ENCODE data around the gene POLR1G.
A peak's percentile ranks its signal among the peaks of the same experiment; 100 is the strongest.

The POLR1G gene

DNA sequence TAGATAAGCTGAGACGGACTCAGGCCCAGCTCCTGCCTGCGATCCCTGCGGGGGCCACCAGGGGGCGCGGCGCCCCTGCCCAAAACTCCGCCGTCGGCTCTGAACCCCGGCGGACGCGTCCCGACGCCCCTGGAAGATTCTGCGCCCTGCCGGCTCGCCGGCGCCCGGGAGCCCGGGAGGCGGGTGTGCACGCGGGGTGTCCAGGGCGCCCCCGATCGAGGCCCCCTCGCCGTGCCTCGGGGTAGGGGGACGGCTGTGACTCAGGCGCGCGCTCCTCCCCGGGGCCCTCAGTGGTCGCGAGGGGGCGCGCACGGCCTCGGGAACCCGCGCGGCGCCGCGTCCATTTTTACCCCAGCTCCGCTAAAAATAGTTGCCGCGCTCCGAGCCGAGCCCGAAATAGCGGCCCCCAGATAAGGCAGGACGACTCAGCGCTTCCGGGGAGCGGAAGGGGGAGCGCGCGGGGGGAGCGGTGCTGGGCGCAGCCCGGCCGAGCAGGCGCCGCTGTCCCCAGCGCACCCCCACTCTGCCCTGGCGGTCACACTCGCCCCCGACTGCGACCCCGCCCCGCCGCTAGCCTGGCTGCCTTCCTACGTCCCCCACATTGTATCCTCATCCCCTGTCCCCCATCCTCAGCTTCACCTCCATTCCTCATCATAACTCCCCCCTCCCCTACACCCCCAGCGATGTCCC lies 33.3 kb downstream of the POLR1G start:
- no peaks in the 10 kb centered on the region for H3K79me2 ChIP-seq (ENCODE audit: control insufficient read depth, insufficient read depth, low read length, unreplicated experiment)
- no peaks in the 10 kb centered on the region for H3K27me3 ChIP-seq (ENCODE audit: insufficient read depth, low read length)
- H3K27ac ChIP-seq (ENCODE audit: low read depth, low read length): peak overlapping the region; percentile 65
- peaks cover 19% of the 10 kb centered on the region for H3K4me1 ChIP-seq (ENCODE audit: control insufficient read depth, insufficient read depth, low read length, unreplicated experiment)
- peak overlapping the region; percentile 80 for H3K4me3 ChIP-seq (ENCODE audit: low read depth, low read length)
- H2AFZ ChIP-seq (ENCODE audit: low read length, unreplicated experiment): no peak overlapping the region
- no peaks in the 10 kb centered on the region for H3K36me3 ChIP-seq (ENCODE audit: insufficient read depth, low read length)

DNA sequence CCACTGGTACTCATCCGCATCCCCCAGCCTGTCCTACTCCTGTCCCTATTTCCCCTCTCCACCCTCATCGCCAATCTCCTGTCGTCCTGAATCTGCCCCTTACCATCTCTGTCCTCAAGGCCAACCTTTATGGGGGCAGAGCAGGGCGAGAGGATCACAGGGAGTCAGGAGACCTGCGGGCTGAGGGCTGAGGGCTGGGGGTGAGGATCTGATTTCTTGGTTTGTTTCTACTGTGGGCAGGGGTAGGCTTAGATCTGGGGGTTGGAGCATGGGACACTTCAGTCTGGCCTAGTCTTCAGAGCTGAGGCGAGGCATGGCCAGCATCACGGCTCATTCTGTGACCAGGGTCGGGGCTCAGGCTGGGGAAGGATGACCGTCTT lies 33.8 kb downstream of the POLR1G start:
- no peaks in the 10 kb centered on the region for H3K27me3 ChIP-seq (ENCODE audit: insufficient read depth, low read length)
- H3K4me3 ChIP-seq (ENCODE audit: low read depth, low read length): peak overlapping the region; percentile 80
- peaks cover 21% of the 10 kb centered on the region for H3K4me1 ChIP-seq (ENCODE audit: control insufficient read depth, insufficient read depth, low read length, unreplicated experiment)
- H3K27ac ChIP-seq (ENCODE audit: low read depth, low read length): peak overlapping the region; percentile 65
- H2AFZ ChIP-seq (ENCODE audit: low read length, unreplicated experiment): no peak overlapping the region
- H3K36me3 ChIP-seq (ENCODE audit: insufficient read depth, low read length): no peaks in the 10 kb centered on the region
- H3K79me2 ChIP-seq (ENCODE audit: control insufficient read depth, insufficient read depth, low read length, unreplicated experiment): no peaks in the 10 kb centered on the region

DNA sequence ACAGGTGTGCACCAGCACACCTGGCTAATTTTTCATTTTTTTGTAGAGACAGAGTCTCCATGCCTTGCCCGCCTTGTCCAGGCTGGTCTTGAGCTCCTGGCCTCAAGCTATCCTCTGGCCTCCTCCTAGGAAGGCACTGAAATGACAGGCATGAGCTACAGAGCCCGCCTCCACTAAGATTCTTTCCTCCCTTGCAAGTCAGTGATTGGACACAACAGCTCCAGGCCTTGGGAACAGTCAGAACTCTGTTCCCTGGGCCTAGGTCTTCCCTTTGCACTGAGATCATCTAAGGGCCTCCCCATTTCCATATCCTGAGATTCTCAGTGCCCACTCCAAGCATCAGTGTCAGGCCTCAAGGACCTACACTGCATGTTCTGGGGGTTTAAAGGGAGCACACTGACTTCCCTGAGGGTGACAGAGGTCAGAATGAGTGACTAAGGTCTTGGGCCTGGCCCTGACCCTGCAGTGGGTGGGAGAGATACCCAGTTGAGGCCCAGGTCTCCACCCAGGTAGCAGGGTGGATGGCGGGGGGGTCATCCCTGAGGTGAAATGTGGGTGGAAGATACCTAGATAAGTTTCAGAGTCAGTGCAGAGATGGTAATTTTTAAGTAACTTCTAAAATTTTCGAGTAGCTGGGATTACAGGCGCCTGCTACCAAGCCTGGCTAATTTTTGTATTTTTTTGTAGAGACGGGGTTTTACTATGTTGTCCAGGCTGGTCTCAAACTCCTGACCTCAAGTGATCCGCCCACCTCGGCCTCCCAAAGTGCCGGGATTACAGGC lies 34.6 kb downstream of the POLR1G start:
- H3K4me3 ChIP-seq (ENCODE audit: low read depth, low read length): no peak overlapping the region
- no peaks in the 10 kb centered on the region for H3K79me2 ChIP-seq (ENCODE audit: control insufficient read depth, insufficient read depth, low read length, unreplicated experiment)
- no peaks in the 10 kb centered on the region for H3K36me3 ChIP-seq (ENCODE audit: insufficient read depth, low read length)
- H3K27me3 ChIP-seq (ENCODE audit: insufficient read depth, low read length): no peaks in the 10 kb centered on the region
- H2AFZ ChIP-seq (ENCODE audit: low read length, unreplicated experiment): no peak overlapping the region
- H3K27ac ChIP-seq (ENCODE audit: low read depth, low read length): no peak overlapping the region
- H3K4me1 ChIP-seq (ENCODE audit: control insufficient read depth, insufficient read depth, low read length, unreplicated experiment): peaks cover 21% of the 10 kb centered on the region

DNA sequence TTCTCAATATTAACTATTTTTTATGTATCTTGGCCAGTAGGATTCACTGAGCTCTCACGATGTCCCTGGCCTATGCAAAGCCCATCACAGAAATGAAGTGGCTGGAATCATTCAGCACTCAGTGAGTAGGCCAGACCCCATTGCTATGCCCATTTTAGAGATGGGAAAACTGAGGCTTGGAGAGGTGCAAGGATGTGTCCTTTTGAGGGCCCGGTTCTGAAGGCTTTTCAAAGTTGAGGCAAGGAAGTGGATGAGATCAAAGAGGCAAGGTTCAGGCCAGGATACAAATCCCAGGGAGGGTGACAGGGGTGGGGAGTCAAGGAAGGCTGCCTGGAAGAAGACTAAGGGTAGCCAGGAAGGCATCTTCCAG lies 35.9 kb downstream of the POLR1G start:
- Histone ChIP-seq H2AFZ (ENCODE audit: low read length, unreplicated experiment) (no peak overlapping the region), H3K4me3 (ENCODE audit: low read depth, low read length) (no peak overlapping the region), H3K27ac (ENCODE audit: low read depth, low read length) (peak overlapping the region; percentile 98)

DNA sequence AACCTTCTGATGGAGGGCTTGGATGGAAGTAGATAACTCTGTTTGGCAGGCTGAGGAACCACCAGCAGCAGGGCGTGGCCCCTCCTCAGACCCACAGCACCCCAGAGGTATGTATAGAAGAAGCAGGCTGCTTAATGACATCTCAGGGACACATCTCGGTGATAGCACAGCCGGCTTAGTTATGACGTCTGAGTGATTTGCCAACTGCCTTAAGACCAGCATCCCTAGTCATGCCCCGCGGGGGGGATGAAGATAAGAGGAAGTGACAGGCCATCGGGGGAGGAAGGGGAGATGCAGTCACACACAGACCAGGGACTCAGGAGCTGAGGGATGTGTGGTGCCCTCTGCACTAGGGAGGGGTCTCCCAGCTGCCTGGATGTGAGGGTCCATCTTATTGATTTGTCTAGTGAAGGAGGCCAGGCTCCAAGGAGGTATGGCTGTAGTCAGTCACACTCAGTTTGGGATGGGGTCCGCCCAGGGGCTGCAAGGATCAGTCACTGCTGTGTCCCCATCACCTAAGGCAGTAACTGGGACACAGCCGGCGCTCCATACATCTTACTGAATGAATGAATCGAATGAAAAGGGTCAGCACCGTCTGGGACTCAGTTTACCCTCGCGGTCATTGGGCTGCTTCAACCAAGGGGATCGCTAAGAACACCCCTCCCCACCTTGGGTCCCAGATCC lies 36.5 kb downstream of the POLR1G start:
- Histone ChIP-seq H3K27me3 (ENCODE audit: insufficient read depth, low read length) (no peaks in the 10 kb centered on the region), H3K4me1 (ENCODE audit: control insufficient read depth, insufficient read depth, low read length, unreplicated experiment) (peaks cover 21% of the 10 kb centered on the region), H2AFZ (ENCODE audit: low read length, unreplicated experiment) (no peak overlapping the region), H3K79me2 (ENCODE audit: control insufficient read depth, insufficient read depth, low read length, unreplicated experiment) (no peaks in the 10 kb centered on the region), H3K27ac (ENCODE audit: low read depth, low read length) (peak overlapping the region; percentile 98), H3K4me3 (ENCODE audit: low read depth, low read length) (peak overlapping the region; percentile 61), H3K36me3 (ENCODE audit: insufficient read depth, low read length) (no peaks in the 10 kb centered on the region)

More for the DNA sequence above, 35.9 kb downstream of the POLR1G start:
- Histone ChIP-seq H3K36me3 (ENCODE audit: insufficient read depth, low read length) (no peaks in the 10 kb centered on the region), H3K4me1 (ENCODE audit: control insufficient read depth, insufficient read depth, low read length, unreplicated experiment) (peaks cover 21% of the 10 kb centered on the region), H3K27me3 (ENCODE audit: insufficient read depth, low read length) (no peaks in the 10 kb centered on the region), H3K79me2 (ENCODE audit: control insufficient read depth, insufficient read depth, low read length, unreplicated experiment) (no peaks in the 10 kb centered on the region)

DNA sequence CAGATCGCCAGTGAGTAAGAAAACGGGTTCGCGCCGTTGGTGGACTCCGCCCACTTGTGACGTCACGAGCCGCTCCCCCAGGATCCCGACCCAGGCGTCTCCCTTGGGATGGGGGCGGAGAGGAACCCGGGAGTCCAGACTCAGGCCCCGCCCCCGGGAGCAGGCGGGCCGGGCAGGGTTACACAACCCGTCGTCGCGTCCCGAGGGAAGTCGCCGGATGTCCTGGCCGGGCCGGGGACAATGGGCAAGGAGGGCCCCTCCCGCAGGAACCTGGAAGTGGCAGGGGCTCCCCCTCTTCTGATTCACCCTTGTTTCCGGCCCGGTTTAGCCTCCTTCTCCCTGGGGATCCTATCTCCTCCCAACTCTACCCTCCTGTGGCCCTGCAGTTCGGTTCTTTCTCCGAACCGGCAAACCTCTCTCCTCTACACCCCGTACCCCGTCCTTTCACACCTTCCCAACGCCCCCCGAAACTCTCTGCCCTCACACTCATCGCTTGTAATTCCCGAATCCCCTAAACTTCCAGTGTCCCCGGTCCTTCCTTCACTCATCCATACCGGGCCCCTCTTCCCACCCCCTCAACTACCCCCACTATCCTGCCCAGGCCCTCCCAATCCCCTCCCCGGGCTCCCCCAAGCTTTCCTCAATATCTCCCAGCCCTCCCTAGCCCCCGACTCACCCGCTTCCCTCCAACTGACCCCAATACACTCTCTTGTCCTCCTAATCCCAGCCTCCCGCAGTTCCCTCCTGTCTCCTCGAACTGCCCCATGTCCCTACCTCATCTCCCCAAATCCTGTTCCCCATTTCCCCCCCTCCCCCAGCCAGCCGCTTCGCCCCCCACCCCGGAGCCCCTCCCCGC lies 37.2 kb downstream of the POLR1G start:
- Histone ChIP-seq H3K79me2 (ENCODE audit: control insufficient read depth, insufficient read depth, low read length, unreplicated experiment) (no peaks in the 10 kb centered on the region), H3K27ac (ENCODE audit: low read depth, low read length) (peak overlapping the region; percentile 98), H2AFZ (ENCODE audit: low read length, unreplicated experiment) (no peak overlapping the region), H3K27me3 (ENCODE audit: insufficient read depth, low read length) (no peaks in the 10 kb centered on the region), H3K4me1 (ENCODE audit: control insufficient read depth, insufficient read depth, low read length, unreplicated experiment) (peaks cover 22% of the 10 kb centered on the region), H3K4me3 (ENCODE audit: low read depth, low read length) (peak overlapping the region; percentile 72), H3K36me3 (ENCODE audit: insufficient read depth, low read length) (no peaks in the 10 kb centered on the region)

DNA sequence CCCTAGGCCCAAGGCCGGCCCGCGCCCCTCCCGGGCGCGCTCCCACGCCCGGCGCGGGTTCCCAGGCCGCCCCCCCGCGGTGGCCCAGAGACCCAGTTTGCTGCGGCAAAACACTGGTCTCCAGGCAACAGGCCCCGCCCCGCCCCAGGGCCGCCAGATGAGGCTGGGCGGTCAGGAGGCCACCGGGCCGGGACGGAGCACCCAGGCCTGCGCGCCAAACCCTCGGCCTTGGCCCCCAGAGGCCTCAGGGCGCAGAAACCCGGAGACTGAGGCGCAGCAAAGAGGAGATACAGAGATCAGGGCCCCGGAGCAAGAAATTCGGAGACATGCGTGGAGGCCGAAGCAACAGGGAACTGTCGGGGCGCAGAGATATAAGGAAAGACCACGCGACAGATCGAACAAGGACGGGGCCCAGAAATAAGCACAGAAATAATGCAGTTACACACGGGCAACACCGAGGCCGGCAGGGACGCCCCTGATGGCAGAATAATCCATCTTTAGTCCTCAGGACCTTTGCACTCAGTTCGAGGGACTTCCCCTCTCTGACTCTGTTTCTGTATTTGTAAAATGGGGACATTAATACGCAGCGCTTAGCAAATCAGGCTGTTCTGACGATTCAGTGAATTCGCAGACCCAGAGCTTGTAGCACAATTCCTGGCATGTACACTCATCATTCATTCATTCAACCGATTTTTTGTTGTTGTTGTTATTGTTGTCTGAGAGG lies 38.0 kb downstream of the POLR1G start:
- Histone ChIP-seq H3K79me2 (ENCODE audit: control insufficient read depth, insufficient read depth, low read length, unreplicated experiment) (no peaks in the 10 kb centered on the region), H3K4me1 (ENCODE audit: control insufficient read depth, insufficient read depth, low read length, unreplicated experiment) (peaks cover 26% of the 10 kb centered on the region), H3K36me3 (ENCODE audit: insufficient read depth, low read length) (no peaks in the 10 kb centered on the region), H3K27me3 (ENCODE audit: insufficient read depth, low read length) (no peaks in the 10 kb centered on the region), H3K4me3 (ENCODE audit: low read depth, low read length) (peak overlapping the region; percentile 64), H3K27ac (ENCODE audit: low read depth, low read length) (peak overlapping the region; percentile 98), H2AFZ (ENCODE audit: low read length, unreplicated experiment) (no peak overlapping the region)

DNA sequence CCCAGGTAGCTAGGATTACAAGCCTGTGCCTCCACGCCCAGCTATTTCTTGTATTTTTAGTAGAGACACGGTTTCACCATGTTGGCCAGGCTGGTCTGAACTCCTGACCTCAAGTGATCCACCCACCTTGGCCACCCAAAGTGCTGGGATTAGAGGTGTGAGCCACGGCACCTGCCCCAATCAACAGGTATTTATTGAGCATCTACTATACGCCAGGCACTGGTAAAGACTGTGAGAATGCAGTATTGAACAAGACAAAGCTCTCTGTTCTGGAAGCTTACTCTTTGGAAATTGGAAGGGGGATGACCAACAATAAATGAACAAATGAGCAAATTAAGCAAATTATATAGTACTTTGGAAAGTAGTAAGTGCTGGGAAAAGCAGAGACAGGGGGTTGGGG lies 38.7 kb downstream of the POLR1G start:
- Histone ChIP-seq H3K36me3 (ENCODE audit: insufficient read depth, low read length) (no peaks in the 10 kb centered on the region), H2AFZ (ENCODE audit: low read length, unreplicated experiment) (no peak overlapping the region), H3K79me2 (ENCODE audit: control insufficient read depth, insufficient read depth, low read length, unreplicated experiment) (no peaks in the 10 kb centered on the region), H3K27me3 (ENCODE audit: insufficient read depth, low read length) (no peaks in the 10 kb centered on the region), H3K4me3 (ENCODE audit: low read depth, low read length) (no peak overlapping the region), H3K27ac (ENCODE audit: low read depth, low read length) (no peak overlapping the region), H3K4me1 (ENCODE audit: control insufficient read depth, insufficient read depth, low read length, unreplicated experiment) (peaks cover 24% of the 10 kb centered on the region)

DNA sequence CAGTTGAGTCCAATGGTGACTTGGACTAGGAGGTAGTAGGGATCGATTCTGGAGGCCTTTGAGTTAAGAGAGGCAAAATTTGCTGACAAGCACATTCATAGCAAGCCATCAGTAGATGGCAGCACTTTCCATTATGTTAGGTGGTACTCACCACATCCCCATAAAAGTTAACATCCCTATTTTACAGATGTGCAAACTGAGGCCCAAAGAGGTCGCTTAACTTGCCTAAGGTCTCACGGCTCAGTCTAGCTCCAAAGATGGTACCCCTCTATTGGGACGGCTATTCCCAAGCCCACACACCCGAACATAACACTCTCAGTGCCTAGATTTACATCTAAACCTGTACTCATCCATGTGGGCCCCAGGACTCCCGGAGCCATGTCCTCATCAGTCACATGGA lies 39.9 kb downstream of the POLR1G start:
- Histone ChIP-seq H3K4me3 (ENCODE audit: low read depth, low read length) (no peak overlapping the region), H3K4me1 (ENCODE audit: control insufficient read depth, insufficient read depth, low read length, unreplicated experiment) (peaks cover 20% of the 10 kb centered on the region), H2AFZ (ENCODE audit: low read length, unreplicated experiment) (no peak overlapping the region), H3K27me3 (ENCODE audit: insufficient read depth, low read length) (no peaks in the 10 kb centered on the region), H3K27ac (ENCODE audit: low read depth, low read length) (no peak overlapping the region), H3K36me3 (ENCODE audit: insufficient read depth, low read length) (no peaks in the 10 kb centered on the region), H3K79me2 (ENCODE audit: control insufficient read depth, insufficient read depth, low read length, unreplicated experiment) (no peaks in the 10 kb centered on the region)

DNA sequence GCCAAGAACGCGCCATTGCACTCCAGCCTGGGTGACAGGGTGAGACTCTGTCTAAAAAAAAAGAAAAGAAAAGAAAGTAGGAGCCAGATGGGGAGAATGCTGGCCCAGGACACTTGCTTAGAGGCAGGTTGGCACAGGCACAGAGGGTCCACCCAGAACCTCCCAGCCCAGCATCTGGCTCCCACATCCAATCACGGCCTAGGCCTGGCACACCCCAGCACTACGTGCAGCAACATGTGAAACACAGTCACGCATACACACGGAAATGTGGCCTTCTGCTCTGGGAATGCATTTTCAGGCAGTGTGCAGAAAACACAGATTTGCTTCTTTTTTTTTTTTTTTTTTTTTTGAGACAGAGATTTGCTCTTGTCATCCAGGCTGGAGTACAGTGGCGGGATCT lies 40.5 kb downstream of the POLR1G start:
- no peak overlapping the region for H3K4me3 ChIP-seq (ENCODE audit: low read depth, low read length)
- H3K27ac ChIP-seq (ENCODE audit: low read depth, low read length): no peak overlapping the region
- peaks cover 24% of the 10 kb centered on the region for H3K4me1 ChIP-seq (ENCODE audit: control insufficient read depth, insufficient read depth, low read length, unreplicated experiment)
- no peaks in the 10 kb centered on the region for H3K27me3 ChIP-seq (ENCODE audit: insufficient read depth, low read length)
- H2AFZ ChIP-seq (ENCODE audit: low read length, unreplicated experiment): no peak overlapping the region
- no peaks in the 10 kb centered on the region for H3K36me3 ChIP-seq (ENCODE audit: insufficient read depth, low read length)
- H3K79me2 ChIP-seq (ENCODE audit: control insufficient read depth, insufficient read depth, low read length, unreplicated experiment): no peaks in the 10 kb centered on the region
